GM19099 (cell line): ENCODE data around the gene KLF3.

ENCODE experiments used
- POLR2A ChIP-seq: IDR thresholded peaks from 3 replicates; pipeline ENCODE4 v1.6.1; 2011; ENCODE audit warnings: low read depth; ENCODE audit not compliant: insufficient read length; ENCODE audit errors: extremely low read depth

Gene KLF3

GRCh38 chr4:38678078-38678477, 14.1 kb downstream of the KLF3 start:
- no peak for TF ChIP-seq POLR2A

- TF ChIP-seq POLR2A = no peak
Measured at GRCh38 chr4:38679921-38680320, 15.9 kb downstream of the KLF3 start.

- TF ChIP-seq POLR2A = no peak
Measured at GRCh38 chr4:38681281-38681991, 17.4 kb downstream of the KLF3 start.

GRCh38 chr4:38682336-38682735, 18.3 kb downstream of the KLF3 start:
- no peak for TF ChIP-seq POLR2A

- TF ChIP-seq POLR2A = no peak
Measured at GRCh38 chr4:38683276-38683675, 19.3 kb downstream of the KLF3 start.

GRCh38 chr4:38684271-38684670, 20.3 kb downstream of the KLF3 start:
- TF ChIP-seq POLR2A = no peak

- TF ChIP-seq POLR2A = no peak
Measured at GRCh38 chr4:38684951-38685844, 21.2 kb downstream of the KLF3 start.

- no peak for TF ChIP-seq POLR2A
Measured at GRCh38 chr4:38686682-38687081, 22.7 kb downstream of the KLF3 start.

GRCh38 chr4:38687571-38688011, 23.6 kb downstream of the KLF3 start:
- TF ChIP-seq POLR2A = no peak

- no peak for TF ChIP-seq POLR2A
Measured at GRCh38 chr4:38688676-38689355, 24.8 kb downstream of the KLF3 start.

- TF ChIP-seq POLR2A = no peak
Measured at GRCh38 chr4:38691251-38692008, 27.4 kb downstream of the KLF3 start.

- no peak for TF ChIP-seq POLR2A
Measured at GRCh38 chr4:38692421-38692820, 28.4 kb downstream of the KLF3 start.

- TF ChIP-seq POLR2A = no peak
Measured at GRCh38 chr4:38693569-38693968, 29.6 kb downstream of the KLF3 start.

- TF ChIP-seq POLR2A = no peak
Measured at GRCh38 chr4:38694330-38694729, 30.3 kb downstream of the KLF3 start.

- TF ChIP-seq POLR2A = no peak
Measured at GRCh38 chr4:38695809-38696208, 31.8 kb downstream of the KLF3 start.
